AG09319 (cell line): ENCODE measurements around the gene INTS11.

Source experiments
- DNase-seq: peaks from one replicate; pipeline ENCODE4 v3.0.0-alpha.2; 2010; ENCODE audit warnings: low read depth; ENCODE audit errors: extremely low read depth
- CTCF ChIP-seq: IDR thresholded peaks from 2 replicates; pipeline ENCODE4 v1.5.1; 2011; ENCODE audit warnings: low read depth, mild to moderate bottlenecking, inconsistent platforms, low read length, moderate library complexity

Gene INTS11

GRCh38 chr1:1302951-1303509 is 21.4 kb downstream of the INTS11 start:
- no peak for DNase-seq
- no peak for TF ChIP-seq CTCF

GRCh38 chr1:1302006-1302430 is 22.4 kb downstream of the INTS11 start:
- peak; percentile 42 for TF ChIP-seq CTCF
- DNase-seq, result no peak

- TF ChIP-seq CTCF, result no peak
These were observed 24.1 kb downstream of the INTS11 start for GRCh38 chr1:1300352-1300739.

GRCh38 chr1:1299686-1300351 is 24.6 kb downstream of the INTS11 start:
- peak; percentile 2; the same call in 1 of the 2 replicates for TF ChIP-seq CTCF

More at GRCh38 chr1:1300352-1300739, 24.1 kb downstream of the INTS11 start:
- DNase-seq, result no peak

GRCh38 chr1:1298861-1299685 is 25.4 kb downstream of the INTS11 start:
- no peak for DNase-seq
- no peak for TF ChIP-seq CTCF

More at GRCh38 chr1:1299686-1300351, 24.6 kb downstream of the INTS11 start:
- no peak for DNase-seq

GRCh38 chr1:1297802-1298424 is 26.5 kb downstream of the INTS11 start:
- DNase-seq, result no peak
- TF ChIP-seq CTCF, result no peak
